CD4-positive, alpha-beta T cell (primary cell): ENCODE data around the gene F8. TPM values are rescaled to one million over a fixed set of nuclear protein-coding genes. Genes with fewer than 3 reads are reported as not detected.

Source experiments
- ATAC-seq: fragments of 200-7000 bp; cut with Tn5 transposase; one replicate; pipeline ENCODE4 v1.10.0; 2022; ENCODE audit warnings: mild to moderate bottlenecking; ENCODE audit not compliant: poor library complexity
- CTCF ChIA-PET: fragments of 350-600 bp; sonication (Branson Sonifier 250); formaldehyde crosslinking; loops from one replicate; lab custom pipeline; 2021; ENCODE audit warnings: antibody characterized with exemption, inconsistent platforms; lab: Charles Lee
- POLR2A ChIA-PET: fragments of 350-600 bp; sonication (Branson Sonifier 250); formaldehyde crosslinking; loops from one replicate; lab custom pipeline; 2021; ENCODE audit warnings: antibody characterized with exemption, inconsistent platforms; lab: Charles Lee
- DNase-seq, 14 experiments: peaks; one replicate each; pipeline ENCODE4 v3.0.0-alpha.2; 2013 to 2020; ENCODE audit warnings: mixed read lengths in 2 of 14
- H3K27ac ChIP-seq, 2 donors: one replicate each; pipeline versions ENCODE4 v1.5.1 to v1.7.0; 2013; ENCODE audit warnings: low read length in 2 of 2, low read depth in 1 of 2, mild to moderate bottlenecking in 1 of 2
- H3K27me3 ChIP-seq, 2 experiments: 1 replicate in 1 of 2; 2 replicates in 1 of 2; pipeline versions ENCODE4 v1.6.1 to v1.7.0; 2013; ENCODE audit warnings: low read length in 2 of 2, control low read depth in 1 of 2, mild to moderate bottlenecking in 1 of 2, moderate library complexity in 1 of 2; ENCODE audit not compliant: insufficient read depth in 2 of 2, control insufficient read depth in 1 of 2
- H3K36me3 ChIP-seq: one replicate; pipeline ENCODE4 v1.6.1; 2013; ENCODE audit warnings: low read length, control low read depth; ENCODE audit not compliant: insufficient read depth
- H3K4me1 ChIP-seq: one replicate; pipeline ENCODE4 v1.6.1; 2013; ENCODE audit warnings: low read length, control low read depth; ENCODE audit not compliant: insufficient read depth
- H3K4me3 ChIP-seq: one replicate; pipeline ENCODE4 v1.5.1; 2013; ENCODE audit warnings: mild to moderate bottlenecking, low read length, moderate library complexity
- H3K9me3 ChIP-seq, 2 experiments: 1 replicate in 1 of 2; 2 replicates in 1 of 2; pipeline versions ENCODE4 v1.6.1 to v1.7.0; 2013; ENCODE audit warnings: low read length in 2 of 2, mild to moderate bottlenecking in 2 of 2, control low read depth in 1 of 2, moderate library complexity in 1 of 2; ENCODE audit not compliant: control insufficient read depth in 1 of 2, insufficient read depth in 1 of 2
- H3K27ac Mint-ChIP-seq: one replicate; pipeline ENCODE4 v1.8.0; 2020; ENCODE audit warnings: mixed read lengths
- H3K27me3 Mint-ChIP-seq: one replicate; pipeline ENCODE4 v1.8.0; 2021; ENCODE audit warnings: mixed read lengths
- H3K36me3 Mint-ChIP-seq: one replicate; pipeline ENCODE4 v1.8.0; 2021; ENCODE audit warnings: low read depth, mixed read lengths
- H3K4me1 Mint-ChIP-seq: one replicate; pipeline ENCODE4 v1.8.0; 2021; ENCODE audit warnings: low read depth, mixed read lengths
- H3K4me3 Mint-ChIP-seq: one replicate; pipeline ENCODE4 v1.8.0; 2020; ENCODE audit warnings: mild to moderate bottlenecking, mixed read lengths
- H3K9me3 Mint-ChIP-seq: one replicate; pipeline ENCODE4 v1.8.0; 2020; ENCODE audit warnings: mixed read lengths
- CTCF ChIP-seq: fragments of 200-600 bp; IDR thresholded peaks from one replicate; pipeline ENCODE4 v1.8.0; 2022; ENCODE audit warnings: antibody characterized with exemption, mild to moderate bottlenecking
- intact Hi-C, 2 experiments: fragments of 100-400 bp; cut with DNase I in 1 of 2; cut with micrococcal nuclease in 1 of 2; formaldehyde crosslinking; loops; one replicate each; pipeline versions ENCODE4 v1.15.1 to v1.9.0; 2023 to 2025; cut with DNase I, micrococcal nuclease
- total RNA-seq, 174 experiments: library from RNA in 2 of 174; stranded (reverse) in 2 of 174; gene quantifications; one replicate each; pipeline ENCODE4 v1.2.3 and lab custom pipeline; 2021 to 2026

F8 gene
- total RNA-seq, 2 experiments from 2014 or later = 0.66 to 0.67 TPM

GRCh38 chrX:154998204-154998880, 24.2 kb downstream of the F8 start:
- Mint-ChIP-seq H3K9me3 (no peaks in the 10 kb centered on the region), H3K36me3 (no peaks in the 10 kb centered on the region), H3K4me3 (no peak overlapping the region), H3K4me1 (no peaks in the 10 kb centered on the region), H3K27ac (no peak overlapping the region), H3K27me3 (peaks cover 5% of the 10 kb centered on the region)
- ChIA-PET POLR2A (no interaction called here), CTCF (no interaction called here)
- H3K27me3 ChIP-seq = no peaks in the 10 kb centered on the region
- DNase-seq (no peak), ATAC-seq (no peak)
- H3K27ac ChIP-seq = no peak overlapping the region
- no peak for TF ChIP-seq CTCF
- no peaks in the 10 kb centered on the region for H3K9me3 ChIP-seq
- no peak overlapping the region for H3K4me3 ChIP-seq
- intact Hi-C loops = no loop called here
- H3K36me3 ChIP-seq = no peaks in the 10 kb centered on the region
- H3K4me1 ChIP-seq = no peaks in the 10 kb centered on the region

- Mint-ChIP-seq H3K36me3 (no peaks in the 10 kb centered on the region), H3K4me1 (no peaks in the 10 kb centered on the region), H3K9me3 (no peaks in the 10 kb centered on the region), H3K27ac (no peak overlapping the region), H3K4me3 (no peak overlapping the region), H3K27me3 (no peaks in the 10 kb centered on the region)
- intact Hi-C loops = no loop called here
- Histone ChIP-seq H3K27me3 (no peaks in the 10 kb centered on the region), H3K4me3 (no peak overlapping the region), H3K36me3 (no peaks in the 10 kb centered on the region), H3K9me3 (no peaks in the 10 kb centered on the region), H3K27ac (no peak overlapping the region), H3K4me1 (no peaks in the 10 kb centered on the region)
- CTCF ChIA-PET = no interaction called here
- ATAC-seq (no peak), DNase-seq (no peak)
- no peak for TF ChIP-seq CTCF
- POLR2A ChIA-PET = no interaction called here
These were observed 31.0 kb downstream of the F8 start for GRCh38 chrX:154991476-154991875.

GRCh38 chrX:154991039-154991438, 31.5 kb downstream of the F8 start:
- DNase-seq (no peak), ATAC-seq (no peak)
- CTCF ChIA-PET = no interaction called here
- Histone ChIP-seq H3K36me3 (no peaks in the 10 kb centered on the region), H3K27me3 (no peaks in the 10 kb centered on the region), H3K4me1 (no peaks in the 10 kb centered on the region), H3K4me3 (no peak overlapping the region), H3K9me3 (no peaks in the 10 kb centered on the region), H3K27ac (no peak overlapping the region)
- intact Hi-C loops = no loop called here
- no peaks in the 10 kb centered on the region for H3K4me1 Mint-ChIP-seq
- no peaks in the 10 kb centered on the region for H3K36me3 Mint-ChIP-seq
- POLR2A ChIA-PET = no interaction called here
- H3K4me3 Mint-ChIP-seq = no peak overlapping the region
- no peak overlapping the region for H3K27ac Mint-ChIP-seq
- no peaks in the 10 kb centered on the region for H3K9me3 Mint-ChIP-seq
- no peaks in the 10 kb centered on the region for H3K27me3 Mint-ChIP-seq
- no peak for TF ChIP-seq CTCF
